Cardiac fibroblast (primary cell): ENCODE data around the gene FGFBP2.

ENCODE experiments used
- DNase-seq, 2 donors: peaks; one replicate each; pipeline versions ENCODE4 v3.0.0 to v3.0.0-alpha.2; 2010; ENCODE audit warnings: low read depth in 2 of 2
- H3K4me3 ChIP-seq, 2 donors: replicated peaks in 1 of 2; 1 replicate in 1 of 2; 2 replicates in 1 of 2; pipeline ENCODE4 v1.5.1; 2011; ENCODE audit warnings: low read depth in 2 of 2, low read length in 2 of 2, mild to moderate bottlenecking in 2 of 2, moderate library complexity in 1 of 2
- TF ChIP-seq, protein P1 (sequence below): IDR thresholded peaks from one replicate; pipeline ENCODE4 v1.5.1; 2011; ENCODE audit warnings: low read depth, mild to moderate bottlenecking, low read length, inconsistent platforms

Gene FGFBP2

DNA sequence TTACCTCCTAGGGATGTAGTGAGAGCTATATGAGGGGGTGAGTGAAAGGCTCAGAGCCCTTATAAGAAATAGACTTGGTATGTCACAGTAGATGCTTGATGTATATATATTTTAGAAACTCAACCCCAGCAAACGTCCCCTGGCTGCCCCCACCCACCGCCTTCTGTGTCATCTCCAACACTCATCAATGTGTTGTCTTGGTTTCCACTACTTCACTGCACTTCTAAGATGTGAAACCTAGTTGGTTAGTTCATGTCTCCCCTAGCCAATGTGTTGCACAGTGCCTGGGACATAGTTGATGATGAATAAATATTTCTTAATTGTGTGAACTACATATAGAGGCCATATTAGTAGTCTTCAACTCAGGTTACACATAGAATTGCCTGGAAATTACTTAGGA is 4.4 kb downstream of the FGFBP2 start:
- TF ChIP-seq, protein P1, sequence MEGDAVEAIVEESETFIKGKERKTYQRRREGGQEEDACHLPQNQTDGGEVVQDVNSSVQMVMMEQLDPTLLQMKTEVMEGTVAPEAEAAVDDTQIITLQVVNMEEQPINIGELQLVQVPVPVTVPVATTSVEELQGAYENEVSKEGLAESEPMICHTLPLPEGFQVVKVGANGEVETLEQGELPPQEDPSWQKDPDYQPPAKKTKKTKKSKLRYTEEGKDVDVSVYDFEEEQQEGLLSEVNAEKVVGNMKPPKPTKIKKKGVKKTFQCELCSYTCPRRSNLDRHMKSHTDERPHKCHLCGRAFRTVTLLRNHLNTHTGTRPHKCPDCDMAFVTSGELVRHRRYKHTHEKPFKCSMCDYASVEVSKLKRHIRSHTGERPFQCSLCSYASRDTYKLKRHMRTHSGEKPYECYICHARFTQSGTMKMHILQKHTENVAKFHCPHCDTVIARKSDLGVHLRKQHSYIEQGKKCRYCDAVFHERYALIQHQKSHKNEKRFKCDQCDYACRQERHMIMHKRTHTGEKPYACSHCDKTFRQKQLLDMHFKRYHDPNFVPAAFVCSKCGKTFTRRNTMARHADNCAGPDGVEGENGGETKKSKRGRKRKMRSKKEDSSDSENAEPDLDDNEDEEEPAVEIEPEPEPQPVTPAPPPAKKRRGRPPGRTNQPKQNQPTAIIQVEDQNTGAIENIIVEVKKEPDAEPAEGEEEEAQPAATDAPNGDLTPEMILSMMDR, result no peak
- no peak overlapping the region for H3K4me3 ChIP-seq
- DNase-seq, result no peak

DNA sequence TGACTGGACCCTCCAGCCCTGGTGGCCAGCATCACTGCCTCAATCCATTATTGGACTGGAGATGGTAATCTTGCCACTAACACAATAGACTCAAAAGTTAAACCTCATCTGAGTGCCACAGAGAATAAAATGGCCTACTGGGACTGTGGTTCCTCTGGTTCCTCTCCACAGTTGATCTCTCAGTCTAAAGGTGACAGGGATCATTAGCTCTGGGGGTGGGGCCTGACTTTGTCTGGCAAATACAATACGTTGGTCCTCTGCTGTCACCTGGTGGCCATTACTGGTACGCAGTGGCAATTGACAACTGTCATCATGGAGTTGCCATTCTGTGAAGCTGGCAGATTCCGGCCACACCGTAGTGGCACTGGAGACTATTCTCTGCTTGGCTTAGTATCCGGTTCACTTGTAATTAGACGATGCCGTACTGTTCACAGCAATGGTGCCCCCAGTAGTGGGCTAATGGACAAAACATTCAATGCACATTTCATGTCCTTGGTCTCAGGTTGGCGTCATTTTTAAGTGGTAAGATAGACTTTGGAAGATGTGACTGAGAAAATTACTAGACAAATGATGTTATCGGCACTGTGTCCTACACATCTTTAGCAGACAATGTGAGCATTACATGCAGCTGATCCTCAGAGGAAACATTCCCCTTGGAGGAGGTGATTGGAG is 6.7 kb downstream of the FGFBP2 start:
- no peak overlapping the region for H3K4me3 ChIP-seq
- TF ChIP-seq, protein P1, result peak; percentile 97
- DNase-seq, result peak; percentile 64 to 71

DNA sequence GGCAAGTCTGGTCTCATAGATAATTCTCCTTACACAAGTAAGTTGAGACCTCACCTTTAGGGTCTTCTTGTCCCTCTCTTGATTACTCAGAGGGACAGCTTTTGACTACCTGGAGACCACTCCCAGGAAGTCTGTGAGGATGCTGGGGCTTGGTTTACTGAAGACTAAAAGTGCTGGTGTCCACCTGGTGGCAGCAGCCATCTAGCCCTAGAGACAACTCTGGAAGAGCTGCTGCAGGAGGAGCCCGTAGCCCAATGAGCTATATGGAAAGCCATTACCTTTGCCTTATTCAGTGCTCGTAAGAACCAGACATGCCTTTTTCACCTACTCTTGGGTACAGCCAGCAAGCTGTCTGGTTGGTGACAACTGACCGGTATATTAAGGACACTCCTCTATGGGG is 7.3 kb downstream of the FGFBP2 start:
- H3K4me3 ChIP-seq, result no peak overlapping the region
- DNase-seq, result peak; percentile 7 to 24
- TF ChIP-seq, protein P1, result peak; percentile 44

DNA sequence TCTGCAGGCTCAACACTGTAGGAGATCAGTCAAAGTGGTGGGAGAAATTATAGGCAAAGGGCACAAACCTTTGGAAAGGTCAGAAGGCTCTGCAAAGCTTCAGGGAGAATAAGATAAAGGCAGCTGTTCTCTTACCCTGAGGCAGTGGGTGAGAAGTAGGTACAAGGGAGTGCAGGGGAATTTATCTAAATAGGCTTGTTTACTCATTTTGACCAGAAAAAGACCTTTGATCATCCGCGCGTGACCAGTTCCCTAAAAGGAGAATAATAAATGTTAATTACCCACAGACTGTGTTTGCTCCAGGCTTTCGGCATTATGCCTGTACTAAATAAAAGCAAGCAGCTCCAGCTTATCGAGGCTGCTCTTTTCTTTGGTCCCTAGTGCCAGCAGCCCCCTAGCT is 9.3 kb downstream of the FGFBP2 start:
- TF ChIP-seq, protein P1, result no peak
- H3K4me3 ChIP-seq, result no peak overlapping the region
- DNase-seq, result no peak

DNA sequence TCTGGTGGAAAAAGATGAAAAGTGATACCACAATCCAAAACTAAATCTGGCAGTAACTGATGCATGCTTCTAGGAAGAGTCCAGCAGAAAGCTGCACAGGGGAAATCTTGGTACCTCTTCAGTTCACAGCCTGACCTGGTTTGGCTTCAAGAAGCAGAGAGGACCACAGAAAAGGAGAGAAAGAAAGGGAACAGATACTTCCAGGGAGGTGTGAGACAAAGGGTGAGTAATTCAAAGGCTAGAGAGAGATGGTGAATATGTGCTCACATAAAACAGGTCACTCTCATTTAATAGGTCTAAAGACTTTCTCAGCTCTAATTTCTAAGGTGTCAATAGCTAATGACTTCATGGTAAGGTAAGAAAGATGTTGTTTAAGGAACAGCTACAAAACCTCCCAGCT is 11.2 kb downstream of the FGFBP2 start:
- TF ChIP-seq, protein P1, result no peak
- DNase-seq, result no peak
- H3K4me3 ChIP-seq, result no peak overlapping the region

DNA sequence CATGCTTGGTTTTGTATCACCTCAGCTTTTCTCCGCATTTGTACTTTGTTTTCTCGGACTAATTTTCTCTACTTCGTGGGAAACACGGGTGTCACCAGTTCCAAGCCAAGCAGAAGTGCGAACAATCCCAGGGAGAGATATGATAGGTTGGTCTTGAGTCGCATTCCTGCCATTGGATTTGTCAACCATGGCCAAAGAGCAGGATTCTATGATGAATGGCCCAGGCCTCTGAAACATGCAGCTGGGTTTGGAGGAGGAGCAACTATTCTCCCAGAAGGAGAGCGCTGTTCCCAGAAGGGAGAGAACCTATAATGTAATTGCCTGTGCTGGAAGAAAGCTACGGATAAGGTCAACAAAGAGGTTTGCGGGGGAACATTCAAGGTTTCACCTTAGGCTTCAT is 14.1 kb downstream of the FGFBP2 start:
- no peak for DNase-seq
- TF ChIP-seq, protein P1, result no peak
- no peak overlapping the region for H3K4me3 ChIP-seq

DNA sequence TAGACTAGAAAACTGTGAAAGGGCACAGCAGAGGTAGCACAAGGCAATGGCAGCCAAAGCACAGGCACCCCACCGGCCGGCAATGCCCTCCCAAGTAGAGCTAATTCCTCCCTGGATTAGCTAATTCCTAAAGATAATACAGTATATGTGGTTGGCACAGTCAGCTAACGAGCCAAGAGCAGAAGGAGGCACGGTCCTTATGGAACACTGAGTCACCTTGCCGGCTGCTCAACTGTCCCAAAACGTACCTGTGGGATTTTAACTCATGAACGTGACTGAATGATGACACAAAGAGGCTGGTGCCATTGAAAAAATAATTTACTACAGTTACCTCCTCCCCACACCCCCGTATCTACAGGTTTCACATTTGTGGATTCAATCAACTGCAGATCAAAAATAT is 15.3 kb downstream of the FGFBP2 start:
- H3K4me3 ChIP-seq, result no peak overlapping the region
- TF ChIP-seq, protein P1, result no peak
- DNase-seq, result no peak
